Tibial artery (tissue), 4 donors: ENCODE results near the gene RGS19.

Experiments
- DNase-seq, 2 donors: peaks; one replicate each; pipeline ENCODE4 v3.0.0-alpha.2; 2019
- H3K27ac ChIP-seq, 2 donors: fragments of 200-600 bp; sonication (generic) in 1 of 2; 1 replicate in 1 of 2; 2 replicates in 1 of 2; pipeline ENCODE4 v1.5.1; 2018 to 2019; ENCODE audit warnings: mild to moderate bottlenecking in 1 of 2
- H3K27me3 ChIP-seq, 2 donors: fragments of 200-600 bp; sonication (generic) in 1 of 2; one replicate each; pipeline versions ENCODE4 v1.5.1 to v1.6.0; 2016 to 2019
- H3K36me3 ChIP-seq, 3 donors: fragments of 200-600 bp; sonication (generic) in 2 of 3; one replicate each; pipeline ENCODE4 v1.5.1; 2016 to 2019; ENCODE audit warnings: mild to moderate bottlenecking in 2 of 3
- H3K4me1 ChIP-seq, 4 donors: fragments of 200-600 bp; sonication (generic) in 2 of 4; 1 replicate in 3 of 4; 2 replicates in 1 of 4; pipeline ENCODE4 v1.5.1; 2016 to 2019
- H3K4me3 ChIP-seq, 2 donors: fragments of 200-600 bp; sonication (generic) in 1 of 2; 1 replicate in 1 of 2; 2 replicates in 1 of 2; pipeline ENCODE4 v1.5.1; 2018 to 2019; ENCODE audit warnings: mild to moderate bottlenecking in 2 of 2
- H3K9me3 ChIP-seq, 3 donors: fragments of 200-600 bp; sonication (generic) in 1 of 3; one replicate each; pipeline ENCODE4 v1.5.1; 2016 to 2019
- intact Hi-C: fragments of 100-400 bp; cut with DNase I; formaldehyde crosslinking; loops from one replicate; pipeline ENCODE4 v1.15.0; 2023; ENCODE audit warnings: low total_unique reads
- TF ChIP-seq, protein P1 (sequence below), 2 experiments: fragments of 200-600 bp in 1 of 2; fragments of 450-650 bp in 1 of 2; IDR thresholded peaks; one replicate each; pipeline ENCODE4 v1.5.1; 2017 to 2019; ENCODE audit warnings: antibody characterized with exemption in 2 of 2, mild to moderate bottlenecking in 1 of 2, moderate library complexity in 1 of 2

Gene RGS19

GRCh38 chr20:64024141-64024990, 55.0 kb downstream of the RGS19 start:
- Histone ChIP-seq H3K36me3 (peaks cover 92 to 100% (median 97%) of the 10 kb centered on the region in 3 donors), H3K9me3 (no peaks in the 10 kb centered on the region), H3K4me1 (no peaks in the 10 kb centered on the region), H3K4me3 (no peak overlapping the region), H3K27me3 (no peaks in the 10 kb centered on the region), H3K27ac (no peak overlapping the region)
- DNase-seq, result no peak
- intact Hi-C loops, result no loop called here
- TF ChIP-seq, protein P1, sequence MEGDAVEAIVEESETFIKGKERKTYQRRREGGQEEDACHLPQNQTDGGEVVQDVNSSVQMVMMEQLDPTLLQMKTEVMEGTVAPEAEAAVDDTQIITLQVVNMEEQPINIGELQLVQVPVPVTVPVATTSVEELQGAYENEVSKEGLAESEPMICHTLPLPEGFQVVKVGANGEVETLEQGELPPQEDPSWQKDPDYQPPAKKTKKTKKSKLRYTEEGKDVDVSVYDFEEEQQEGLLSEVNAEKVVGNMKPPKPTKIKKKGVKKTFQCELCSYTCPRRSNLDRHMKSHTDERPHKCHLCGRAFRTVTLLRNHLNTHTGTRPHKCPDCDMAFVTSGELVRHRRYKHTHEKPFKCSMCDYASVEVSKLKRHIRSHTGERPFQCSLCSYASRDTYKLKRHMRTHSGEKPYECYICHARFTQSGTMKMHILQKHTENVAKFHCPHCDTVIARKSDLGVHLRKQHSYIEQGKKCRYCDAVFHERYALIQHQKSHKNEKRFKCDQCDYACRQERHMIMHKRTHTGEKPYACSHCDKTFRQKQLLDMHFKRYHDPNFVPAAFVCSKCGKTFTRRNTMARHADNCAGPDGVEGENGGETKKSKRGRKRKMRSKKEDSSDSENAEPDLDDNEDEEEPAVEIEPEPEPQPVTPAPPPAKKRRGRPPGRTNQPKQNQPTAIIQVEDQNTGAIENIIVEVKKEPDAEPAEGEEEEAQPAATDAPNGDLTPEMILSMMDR (IDR thresholded peaks at IDR 0.05), result no peak

GRCh38 chr20:64023361-64024140, 55.8 kb downstream of the RGS19 start:
- Histone ChIP-seq H3K4me3 (no peak overlapping the region), H3K27me3 (no peaks in the 10 kb centered on the region), H3K4me1 (no peaks in the 10 kb centered on the region), H3K27ac (no peak overlapping the region), H3K36me3 (peaks cover 92 to 100% (median 97%) of the 10 kb centered on the region in 3 donors), H3K9me3 (no peaks in the 10 kb centered on the region)
- TF ChIP-seq, protein P1 (IDR thresholded peaks at IDR 0.05), result no peak
- no peak for DNase-seq
- intact Hi-C loops, result no loop called here
